ENCODE results near the gene MANEA.

MANEA gene

GRCh38 chr6:95654176-95654575 is 76.8 kb downstream of the MANEA start:
- no peaks in the 10 kb centered on the region for H4K20me1 ChIP-seq (ENCODE audit: insufficient read depth, low read length, poor library complexity, severe bottlenecking)
- no peaks in the 10 kb centered on the region for H3K27me3 ChIP-seq (ENCODE audit: insufficient read depth, low read length, poor library complexity, severe bottlenecking)
- H3K36me3 ChIP-seq (ENCODE audit: insufficient read depth, low read length), result no peaks in the 10 kb centered on the region
- H3K9me2 ChIP-seq (replicated peaks; ENCODE audit: low read depth, low read length), result no peaks in the 10 kb centered on the region
- no peak overlapping the region for H3K9ac ChIP-seq (ENCODE audit: low read depth, low read length, poor library complexity, severe bottlenecking)
- TF ChIP-seq EZH2phosphoT487 (IDR thresholded peaks at IDR 0.05; ENCODE audit: borderline replicate concordance), result no peak
- TF ChIP-seq CTCF (conservative IDR thresholded peaks at IDR 0.05; ENCODE audit: low read length), result no peak
- H3F3A ChIP-seq (ENCODE audit: low read depth), result no peaks in the 10 kb centered on the region
- no peak overlapping the region for H3K4me2 ChIP-seq (ENCODE audit: low read depth, low read length, poor library complexity, severe bottlenecking)
- H3K4me1 ChIP-seq (ENCODE audit: insufficient read depth, low read length, poor library complexity, severe bottlenecking), result no peaks in the 10 kb centered on the region
- no peaks in the 10 kb centered on the region for H3K9me3 ChIP-seq (ENCODE audit: insufficient read depth, low read depth, low read length)
- no peaks in the 10 kb centered on the region for H3K79me2 ChIP-seq (ENCODE audit: insufficient read depth, low read length)
- H2AFZ ChIP-seq (ENCODE audit: low read length), result no peak overlapping the region
- H3K4me3 ChIP-seq (ENCODE audit: low read length, poor library complexity, severe bottlenecking), result no peak overlapping the region

GRCh38 chr6:95658886-95659285 is 81.6 kb downstream of the MANEA start:
- Histone ChIP-seq H3K4me2 (ENCODE audit: low read depth, low read length, poor library complexity, severe bottlenecking) (no peak overlapping the region), H3K4me3 (ENCODE audit: low read length, poor library complexity, severe bottlenecking) (no peak overlapping the region), H3K36me3 (ENCODE audit: insufficient read depth, low read length) (no peaks in the 10 kb centered on the region), H3K9me2 (replicated peaks; ENCODE audit: low read depth, low read length) (no peaks in the 10 kb centered on the region), H3F3A (ENCODE audit: low read depth) (no peaks in the 10 kb centered on the region), H4K20me1 (ENCODE audit: insufficient read depth, low read length, poor library complexity, severe bottlenecking) (no peaks in the 10 kb centered on the region), H3K4me1 (ENCODE audit: insufficient read depth, low read length, poor library complexity, severe bottlenecking) (no peaks in the 10 kb centered on the region), H3K9ac (ENCODE audit: low read depth, low read length, poor library complexity, severe bottlenecking) (no peak overlapping the region), H3K9me3 (ENCODE audit: insufficient read depth, low read depth, low read length) (no peaks in the 10 kb centered on the region), H3K79me2 (ENCODE audit: insufficient read depth, low read length) (no peaks in the 10 kb centered on the region), H2AFZ (ENCODE audit: low read length) (no peak overlapping the region), H3K27me3 (ENCODE audit: insufficient read depth, low read length, poor library complexity, severe bottlenecking) (no peaks in the 10 kb centered on the region)
- no peak for TF ChIP-seq CTCF (conservative IDR thresholded peaks at IDR 0.05; ENCODE audit: low read length)
- no peak for TF ChIP-seq EZH2phosphoT487 (IDR thresholded peaks at IDR 0.05; ENCODE audit: borderline replicate concordance)
